Liver (tissue), 3 donors: ENCODE results near the gene HILPDA.

Source experiments
- ATF3 ChIP-seq: IDR thresholded peaks from 2 replicates; pipeline ENCODE4 v1.6.1; 2016; ENCODE audit warnings: antibody characterized with exemption
- CTCF ChIP-seq: fragments of 150-350 bp; IDR thresholded peaks from 2 replicates; pipeline ENCODE4 v1.5.1; 2017; ENCODE audit warnings: improper control_type of control experiment, low read depth, low read length; ENCODE audit not compliant: missing input control
- FOXA1 ChIP-seq: IDR thresholded peaks from 2 replicates; pipeline ENCODE4 v1.6.1; 2016; ENCODE audit warnings: antibody characterized with exemption
- SP1 ChIP-seq: IDR thresholded peaks from 2 replicates; pipeline ENCODE4 v1.6.1; 2018; ENCODE audit warnings: antibody characterized with exemption, mild to moderate bottlenecking
- YY1 ChIP-seq: IDR thresholded peaks from 2 replicates; pipeline ENCODE4 v1.6.1; 2016; ENCODE audit warnings: antibody characterized with exemption, mild to moderate bottlenecking
- donor health status: healthy.
- donor health status: healthy.

- TF ChIP-seq CTCF, result no peak
- no peak for TF ChIP-seq ATF3
- TF ChIP-seq FOXA1, result no peak
- no peak for TF ChIP-seq YY1
- TF ChIP-seq SP1, result no peak
Measured at GRCh38 chr7:128456255-128456725, 612 bp downstream of the HILPDA start.
